Measurements from ENCODE around the gene CWC22. TPM values are rescaled to one million over a fixed set of nuclear protein-coding genes. Genes with fewer than 3 reads are reported as not detected.

CWC22 gene
- total and polyA plus RNA-seq, 2 donors (not counting 1 experiment from before 2014, with no cell fraction given), result 6.3 to 28.7 TPM

DNA sequence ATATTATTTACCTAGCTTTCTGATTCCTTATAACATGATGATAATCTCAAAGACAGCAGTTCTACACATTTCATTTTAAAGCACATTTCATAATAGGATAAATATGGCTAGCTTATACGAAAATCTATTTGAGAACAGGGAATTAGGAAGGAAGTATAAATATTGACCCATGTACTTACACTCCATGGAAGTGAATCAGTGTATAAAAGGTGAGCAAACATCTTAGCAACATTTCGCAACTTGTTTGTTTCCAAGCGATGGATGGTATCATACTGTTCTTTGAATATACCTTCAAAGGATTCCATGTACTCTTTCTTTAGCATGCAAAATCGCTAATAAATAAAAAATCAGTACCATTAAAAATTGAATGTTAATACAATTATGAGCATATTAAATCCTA lies 53.1 kb downstream of the CWC22 start:
- H3K36me3 ChIP-seq (replicated peaks in 1 of 2; ENCODE audit: control extremely low read depth in 1 of 2, control insufficient read depth in 1 of 2, extremely low read depth in 1 of 2, insufficient read depth in 2 of 2, low read length in 1 of 2), result peaks cover 7 to 74% of the 10 kb centered on the region in 2 experiments
- no peak overlapping the region for H2AFZ ChIP-seq (ENCODE audit: insufficient read depth, low read depth, low read length, poor library complexity, severe bottlenecking)
- no peaks in the 10 kb centered on the region for H3K9me3 Mint-ChIP-seq (ENCODE audit: insufficient read depth)
- no peaks in the 10 kb centered on the region for H3K27me3 Mint-ChIP-seq
- no peaks in the 10 kb centered on the region for H4K20me1 ChIP-seq (ENCODE audit: control insufficient read depth, insufficient read depth, low read length, poor library complexity, severe bottlenecking)
- ChIA-PET CTCF (no interaction called here), POLR2A (no interaction called here)
- no peaks in the 10 kb centered on the region for H3K79me2 ChIP-seq (ENCODE audit: control insufficient read depth, insufficient read depth, low read length)
- no peak overlapping the region for H3K4me3 Mint-ChIP-seq
- ATAC-seq (ENCODE audit: low read depth), result no peak
- H3K4me1 ChIP-seq (ENCODE audit: control insufficient read depth in 2 of 2, insufficient read depth in 2 of 2, low read length in 2 of 2), result no peaks in the 10 kb centered on the region
- no peaks in the 10 kb centered on the region for H3K4me1 Mint-ChIP-seq
- no peaks in the 10 kb centered on the region for H3K27me3 ChIP-seq (replicated peaks in 1 of 4; ENCODE audit: control extremely low read depth in 1 of 4, control insufficient read depth in 3 of 4, insufficient read depth in 4 of 4, low read length in 3 of 4)
- no peak for DNase-seq
- whole genome bisulfite sequencing (ENCODE audit: insufficient coverage), result no CpG with 5 or more reads among the region's 4 CpGs
- no peak overlapping the region for H3K4me3 ChIP-seq (ENCODE audit: control extremely low read depth in 1 of 5, extremely low read depth in 1 of 5, insufficient read depth in 1 of 5, low read depth in 2 of 5, low read length in 4 of 5)
- H3K27ac Mint-ChIP-seq, result no peak overlapping the region
- H3K9ac ChIP-seq (ENCODE audit: low read length), result no peak overlapping the region
- no peak for TF ChIP-seq EZH2 (IDR thresholded peaks at IDR 0.05; ENCODE audit: borderline replicate concordance, insufficient read depth, low read depth, low read length, poor library complexity, severe bottlenecking)
- TF ChIP-seq, protein P1, sequence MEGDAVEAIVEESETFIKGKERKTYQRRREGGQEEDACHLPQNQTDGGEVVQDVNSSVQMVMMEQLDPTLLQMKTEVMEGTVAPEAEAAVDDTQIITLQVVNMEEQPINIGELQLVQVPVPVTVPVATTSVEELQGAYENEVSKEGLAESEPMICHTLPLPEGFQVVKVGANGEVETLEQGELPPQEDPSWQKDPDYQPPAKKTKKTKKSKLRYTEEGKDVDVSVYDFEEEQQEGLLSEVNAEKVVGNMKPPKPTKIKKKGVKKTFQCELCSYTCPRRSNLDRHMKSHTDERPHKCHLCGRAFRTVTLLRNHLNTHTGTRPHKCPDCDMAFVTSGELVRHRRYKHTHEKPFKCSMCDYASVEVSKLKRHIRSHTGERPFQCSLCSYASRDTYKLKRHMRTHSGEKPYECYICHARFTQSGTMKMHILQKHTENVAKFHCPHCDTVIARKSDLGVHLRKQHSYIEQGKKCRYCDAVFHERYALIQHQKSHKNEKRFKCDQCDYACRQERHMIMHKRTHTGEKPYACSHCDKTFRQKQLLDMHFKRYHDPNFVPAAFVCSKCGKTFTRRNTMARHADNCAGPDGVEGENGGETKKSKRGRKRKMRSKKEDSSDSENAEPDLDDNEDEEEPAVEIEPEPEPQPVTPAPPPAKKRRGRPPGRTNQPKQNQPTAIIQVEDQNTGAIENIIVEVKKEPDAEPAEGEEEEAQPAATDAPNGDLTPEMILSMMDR (IDR thresholded peaks at IDR 0.05), result no peak
- no peaks in the 10 kb centered on the region for H3K9me3 ChIP-seq (ENCODE audit: control extremely low read depth in 1 of 3, control insufficient read depth in 2 of 3, insufficient read depth in 1 of 3, low read length in 2 of 3)
- intact Hi-C loops (cut with micrococcal nuclease), result no loop called here
- no peak overlapping the region for H3K4me2 ChIP-seq (replicated peaks; ENCODE audit: low read depth, low read length, poor library complexity, severe bottlenecking)
- no peak overlapping the region for H3K27ac ChIP-seq (ENCODE audit: low read length in 2 of 2)

DNA sequence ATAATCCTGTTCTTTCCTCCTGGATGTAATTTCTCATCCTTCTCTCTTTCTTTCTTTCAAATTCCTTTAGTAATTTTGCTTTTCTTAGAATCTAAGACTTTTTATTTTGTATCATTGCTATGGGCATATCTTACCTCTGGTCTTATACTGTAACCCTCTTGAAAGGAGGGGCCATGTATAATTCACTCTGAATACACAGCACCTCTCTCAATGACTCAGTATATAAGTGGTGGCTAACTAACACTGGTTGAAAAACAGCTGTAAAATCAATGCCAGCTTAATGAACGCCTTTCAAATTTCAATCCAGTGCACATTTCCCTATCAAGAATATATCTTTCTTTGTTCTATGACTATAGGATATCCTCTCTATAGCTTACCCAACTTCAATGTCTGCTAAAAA lies 53.7 kb downstream of the CWC22 start:
- H3K36me3 ChIP-seq (replicated peaks in 1 of 2; ENCODE audit: control extremely low read depth in 1 of 2, control insufficient read depth in 1 of 2, extremely low read depth in 1 of 2, insufficient read depth in 2 of 2, low read length in 1 of 2), result peaks cover 7 to 73% of the 10 kb centered on the region in 2 experiments
- DNase-seq (no peak), ATAC-seq (ENCODE audit: low read depth) (no peak)
- H3K4me2 ChIP-seq (replicated peaks; ENCODE audit: low read depth, low read length, poor library complexity, severe bottlenecking), result no peak overlapping the region
- H3K79me2 ChIP-seq (ENCODE audit: control insufficient read depth, insufficient read depth, low read length), result no peaks in the 10 kb centered on the region
- H3K9ac ChIP-seq (ENCODE audit: low read length), result no peak overlapping the region
- no peak overlapping the region for H3K4me3 ChIP-seq (ENCODE audit: control extremely low read depth in 1 of 5, extremely low read depth in 1 of 5, insufficient read depth in 1 of 5, low read depth in 2 of 5, low read length in 4 of 5)
- Mint-ChIP-seq H3K4me1 (no peaks in the 10 kb centered on the region), H3K9me3 (ENCODE audit: insufficient read depth) (no peaks in the 10 kb centered on the region), H3K27ac (no peak overlapping the region), H3K27me3 (no peaks in the 10 kb centered on the region), H3K4me3 (no peak overlapping the region)
- ChIA-PET POLR2A (no interaction called here), CTCF (no interaction called here)
- intact Hi-C loops (cut with micrococcal nuclease), result no loop called here
- WGBS (ENCODE audit: insufficient coverage), result no CpG with 5 or more reads among the region's 1 CpG
- no peak overlapping the region for H2AFZ ChIP-seq (ENCODE audit: insufficient read depth, low read depth, low read length, poor library complexity, severe bottlenecking)
- no peaks in the 10 kb centered on the region for H3K9me3 ChIP-seq (ENCODE audit: control extremely low read depth in 1 of 3, control insufficient read depth in 2 of 3, insufficient read depth in 1 of 3, low read length in 2 of 3)
- no peaks in the 10 kb centered on the region for H3K27me3 ChIP-seq (replicated peaks in 1 of 4; ENCODE audit: control extremely low read depth in 1 of 4, control insufficient read depth in 3 of 4, insufficient read depth in 4 of 4, low read length in 3 of 4)
- no peak overlapping the region for H3K27ac ChIP-seq (ENCODE audit: low read length in 2 of 2)
- H3K4me1 ChIP-seq (ENCODE audit: control insufficient read depth in 2 of 2, insufficient read depth in 2 of 2, low read length in 2 of 2), result no peaks in the 10 kb centered on the region
- TF ChIP-seq EZH2 (IDR thresholded peaks at IDR 0.05; ENCODE audit: borderline replicate concordance, insufficient read depth, low read depth, low read length, poor library complexity, severe bottlenecking), result no peak
- TF ChIP-seq, protein P1 (IDR thresholded peaks at IDR 0.05), result no peak
- no peaks in the 10 kb centered on the region for H4K20me1 ChIP-seq (ENCODE audit: control insufficient read depth, insufficient read depth, low read length, poor library complexity, severe bottlenecking)
